GM19468 (cell line): ENCODE measurements around the gene BPGM.
"Not testable (repeated sequence)": the region's sequence is repeated elsewhere in the genome, so short reads cannot be mapped to it uniquely, and the experiment has no call there.

Experiments
- ATAC-seq: cut with Tn5 transposase; IDR thresholded peaks from one replicate; pipeline ENCODE4 v1.9.1; 2021; ENCODE audit warnings: mild to moderate bottlenecking, moderate library complexity, moderate number of reproducible peaks; ENCODE audit not compliant: unreplicated experiment; ENCODE audit errors: extremely low read depth

BPGM gene

GRCh38 chr7:134630237-134630636 is 16.4 kb upstream of the BPGM start:
- ATAC-seq: no peak

- ATAC-seq: no peak
Measured at GRCh38 chr7:134630893-134631292, 15.8 kb upstream of the BPGM start.

- no peak for ATAC-seq
Measured at GRCh38 chr7:134632052-134632451, 14.6 kb upstream of the BPGM start.

GRCh38 chr7:134632937-134633540 is 13.6 kb upstream of the BPGM start:
- ATAC-seq: no peak

- ATAC-seq: peak; percentile 82
Measured at GRCh38 chr7:134636008-134636449, 10.6 kb upstream of the BPGM start.

GRCh38 chr7:134637441-134637840 is 9.2 kb upstream of the BPGM start:
- no peak for ATAC-seq

- no peak for ATAC-seq
Measured at GRCh38 chr7:134637934-134638719, 8.5 kb upstream of the BPGM start.

GRCh38 chr7:134639061-134639460 is 7.6 kb upstream of the BPGM start:
- ATAC-seq: no peak

GRCh38 chr7:134639683-134640279 is 6.9 kb upstream of the BPGM start:
- ATAC-seq: no peak

GRCh38 chr7:134640842-134641715 is 5.6 kb upstream of the BPGM start:
- no peak for ATAC-seq

- not testable (repeated sequence) for ATAC-seq
Measured at GRCh38 chr7:134641981-134642380, 4.7 kb upstream of the BPGM start.

GRCh38 chr7:134643131-134643530 is 3.5 kb upstream of the BPGM start:
- no peak for ATAC-seq

GRCh38 chr7:134645478-134645877 is 1.2 kb upstream of the BPGM start:
- ATAC-seq: no peak

- no peak for ATAC-seq
Measured at GRCh38 chr7:134645935-134646334, 718 bp upstream of the BPGM start.

GRCh38 chr7:134648456-134648855 is 1.8 kb downstream of the BPGM start:
- no peak for ATAC-seq

GRCh38 chr7:134649226-134649775 is 2.6 kb downstream of the BPGM start:
- ATAC-seq: no peak

GRCh38 chr7:134651991-134652390 is 5.3 kb downstream of the BPGM start:
- no peak for ATAC-seq

- no peak for ATAC-seq
Measured at GRCh38 chr7:134654104-134654775, 7.6 kb downstream of the BPGM start.

GRCh38 chr7:134657526-134657925 is 10.9 kb downstream of the BPGM start:
- ATAC-seq: no peak
